ENCODE data around the gene STK39.

The STK39 gene

DNA sequence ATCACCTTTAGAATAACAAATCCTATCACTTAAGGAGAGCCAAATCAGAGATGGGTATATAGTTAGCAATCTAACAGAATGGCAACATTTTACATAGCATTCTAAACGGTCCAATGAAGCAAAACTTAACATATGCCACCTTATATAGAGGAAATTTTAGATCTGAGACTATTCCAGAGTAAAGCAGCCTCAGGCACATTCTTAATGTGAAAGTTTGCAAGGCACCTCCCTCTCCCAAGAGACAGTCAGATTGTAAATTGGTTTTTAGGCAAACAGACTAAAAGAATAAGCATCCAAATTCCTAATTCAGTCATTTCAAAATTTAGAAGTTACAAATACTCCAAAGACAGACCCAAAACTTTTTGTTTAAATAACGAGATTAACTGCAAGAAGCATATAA lies 292.9 kb downstream of the STK39 start:
- Histone ChIP-seq H3K9me3 (peaks cover 0 to 3% (median 0%) of the 10 kb centered on the region in 3 donors), H3K27me3 (no peaks in the 10 kb centered on the region), H3K36me3 (peaks cover 0 to 14% (median 5%) of the 10 kb centered on the region in 3 donors), H3K4me1 (no peaks in the 10 kb centered on the region), H3K4me3 (no peak overlapping the region), H3K27ac (no peak overlapping the region)
- TF ChIP-seq CTCF (IDR thresholded peaks at IDR 0.05) = no peak
- no peak for DNase-seq
- intact Hi-C loops (cut with DNase I; ENCODE audit: low total_unique reads) = no loop called here

- intact Hi-C loops (cut with DNase I; ENCODE audit: low total_unique reads) = no loop called here
These were observed 293.6 kb downstream of the STK39 start for GRCh38 chr2:167953776-167954175.

DNA sequence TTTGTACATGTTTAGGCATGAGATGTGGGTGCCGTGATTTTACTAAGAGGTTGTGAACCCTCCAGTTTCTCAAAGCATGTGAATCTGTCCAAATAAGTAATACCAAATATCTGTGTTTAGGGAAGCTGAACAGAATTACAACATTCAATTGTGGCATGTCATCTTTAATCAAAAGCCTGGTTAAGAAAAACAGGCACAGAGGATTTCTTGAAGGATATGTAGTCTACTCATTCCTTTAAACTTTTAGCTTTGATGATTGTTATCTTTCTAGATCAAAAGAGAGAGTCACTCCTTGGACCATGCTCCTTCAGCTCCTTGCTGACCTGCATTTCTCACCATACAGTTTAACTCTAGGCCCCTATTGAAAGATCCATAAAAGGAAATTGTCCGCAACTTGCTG lies 296.8 kb downstream of the STK39 start:
- H3K27ac ChIP-seq = no peak overlapping the region
- peaks cover 0 to 14% (median 5%) of the 10 kb centered on the region in 3 donors for H3K36me3 ChIP-seq
- no peak for TF ChIP-seq CTCF (IDR thresholded peaks at IDR 0.05)
- DNase-seq = no peak
- H3K9me3 ChIP-seq = peaks cover 0 to 3% (median 0%) of the 10 kb centered on the region in 3 donors
- no peak overlapping the region for H3K4me3 ChIP-seq
- no peaks in the 10 kb centered on the region for H3K27me3 ChIP-seq
- intact Hi-C loops (cut with DNase I; ENCODE audit: low total_unique reads) = no loop called here
- H3K4me1 ChIP-seq = no peaks in the 10 kb centered on the region

More at GRCh38 chr2:167953776-167954175, 293.6 kb downstream of the STK39 start:
- H3K36me3 ChIP-seq = peaks cover 0 to 14% (median 5%) of the 10 kb centered on the region in 3 donors
- DNase-seq = no peak
- peaks cover 0 to 3% (median 0%) of the 10 kb centered on the region in 3 donors for H3K9me3 ChIP-seq
- no peak for TF ChIP-seq CTCF (IDR thresholded peaks at IDR 0.05)
- no peaks in the 10 kb centered on the region for H3K4me1 ChIP-seq
- no peak overlapping the region for H3K4me3 ChIP-seq
- H3K27ac ChIP-seq = no peak overlapping the region
- no peaks in the 10 kb centered on the region for H3K27me3 ChIP-seq

DNA sequence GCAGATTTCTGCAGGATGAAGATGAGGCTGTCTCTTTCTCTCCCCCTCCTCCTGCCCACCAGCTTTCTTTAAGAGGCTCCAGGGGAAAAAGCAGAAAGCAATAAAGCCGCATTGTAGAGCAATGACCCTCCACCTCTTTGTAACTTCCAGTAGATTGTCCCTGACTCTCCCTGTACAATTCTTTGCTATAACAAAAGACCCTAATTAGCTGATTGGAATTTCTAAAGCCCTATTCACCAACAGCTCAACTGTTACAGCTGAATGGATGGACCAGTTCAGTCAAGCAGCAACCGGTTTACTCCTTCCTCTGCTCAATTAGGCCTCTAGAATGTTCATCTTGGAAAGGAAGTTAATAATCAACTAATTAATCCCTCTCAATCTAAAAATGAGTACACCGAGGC lies 301.0 kb downstream of the STK39 start:
- no peak overlapping the region for H3K4me3 ChIP-seq
- H3K27ac ChIP-seq = no peak overlapping the region
- intact Hi-C loops (cut with DNase I; ENCODE audit: low total_unique reads) = no loop called here
- no peaks in the 10 kb centered on the region for H3K4me1 ChIP-seq
- no peak for DNase-seq
- no peaks in the 10 kb centered on the region for H3K9me3 ChIP-seq
- no peak for TF ChIP-seq CTCF (IDR thresholded peaks at IDR 0.05)
- no peaks in the 10 kb centered on the region for H3K27me3 ChIP-seq
- no peaks in the 10 kb centered on the region for H3K36me3 ChIP-seq

GRCh38 chr2:167945660-167946368 lies 301.6 kb downstream of the STK39 start:
- TF ChIP-seq CTCF (IDR thresholded peaks at IDR 0.05) = no peak
- H3K27ac ChIP-seq = no peak overlapping the region
- no peaks in the 10 kb centered on the region for H3K36me3 ChIP-seq
- H3K9me3 ChIP-seq = no peaks in the 10 kb centered on the region
- H3K4me1 ChIP-seq = no peaks in the 10 kb centered on the region
- no peak overlapping the region for H3K4me3 ChIP-seq
- no peaks in the 10 kb centered on the region for H3K27me3 ChIP-seq
- no peak for DNase-seq
- intact Hi-C loops (cut with DNase I; ENCODE audit: low total_unique reads) = no loop called here
